CD4-positive, alpha-beta T cell treated with Interleukin-4 for 1 hour (primary cell): ENCODE measurements around the gene ALOX12B.
"Not testable (repeated sequence)": the region's sequence is repeated elsewhere in the genome, so short reads cannot be mapped to it uniquely, and the experiment has no call there.

ENCODE experiments used
- DNase-seq, 2 donors: peaks; one replicate each; pipeline ENCODE4 v3.0.0-alpha.2; 2020 to 2022

ALOX12B gene

GRCh38 chr17:8063761-8064534 is 23.6 kb downstream of the ALOX12B start:
- no peak for DNase-seq

GRCh38 chr17:8062807-8063483 is 24.6 kb downstream of the ALOX12B start:
- no peak for DNase-seq

GRCh38 chr17:8062435-8062806 is 25.1 kb downstream of the ALOX12B start:
- no peak for DNase-seq

GRCh38 chr17:8061851-8062250 is 25.7 kb downstream of the ALOX12B start:
- not testable (repeated sequence) for DNase-seq

GRCh38 chr17:8060274-8060673 is 27.2 kb downstream of the ALOX12B start:
- peak; percentile 68 to 83 for DNase-seq

- no peak for DNase-seq
These were observed 28.4 kb downstream of the ALOX12B start for GRCh38 chr17:8059131-8059530.

GRCh38 chr17:8057691-8058114 is 29.8 kb downstream of the ALOX12B start:
- peak; percentile 68 to 84 for DNase-seq

GRCh38 chr17:8056976-8057625 is 30.4 kb downstream of the ALOX12B start:
- no peak for DNase-seq

GRCh38 chr17:8056232-8056975 is 31.1 kb downstream of the ALOX12B start:
- DNase-seq: peak; percentile 32 to 63

GRCh38 chr17:8055851-8056231 is 31.7 kb downstream of the ALOX12B start:
- DNase-seq: no peak

GRCh38 chr17:8053600-8053999 is 33.9 kb downstream of the ALOX12B start:
- DNase-seq: no peak

- DNase-seq: no peak
These were observed 35.0 kb downstream of the ALOX12B start for GRCh38 chr17:8052256-8053252.

- DNase-seq: no peak
These were observed 35.7 kb downstream of the ALOX12B start for GRCh38 chr17:8051831-8052230.

- DNase-seq: no peak
These were observed 38.8 kb downstream of the ALOX12B start for GRCh38 chr17:8048736-8049135.

GRCh38 chr17:8048236-8048635 is 39.3 kb downstream of the ALOX12B start:
- DNase-seq: no peak

GRCh38 chr17:8047769-8048110 is 39.8 kb downstream of the ALOX12B start:
- no peak for DNase-seq

GRCh38 chr17:8046929-8047768 is 40.4 kb downstream of the ALOX12B start:
- DNase-seq: no peak

GRCh38 chr17:8046306-8046928 is 41.1 kb downstream of the ALOX12B start:
- no peak for DNase-seq

GRCh38 chr17:8044819-8045810 is 42.4 kb downstream of the ALOX12B start:
- DNase-seq: no peak
